ENCODE results near the gene NEU4.

- TF ChIP-seq, protein P1, sequence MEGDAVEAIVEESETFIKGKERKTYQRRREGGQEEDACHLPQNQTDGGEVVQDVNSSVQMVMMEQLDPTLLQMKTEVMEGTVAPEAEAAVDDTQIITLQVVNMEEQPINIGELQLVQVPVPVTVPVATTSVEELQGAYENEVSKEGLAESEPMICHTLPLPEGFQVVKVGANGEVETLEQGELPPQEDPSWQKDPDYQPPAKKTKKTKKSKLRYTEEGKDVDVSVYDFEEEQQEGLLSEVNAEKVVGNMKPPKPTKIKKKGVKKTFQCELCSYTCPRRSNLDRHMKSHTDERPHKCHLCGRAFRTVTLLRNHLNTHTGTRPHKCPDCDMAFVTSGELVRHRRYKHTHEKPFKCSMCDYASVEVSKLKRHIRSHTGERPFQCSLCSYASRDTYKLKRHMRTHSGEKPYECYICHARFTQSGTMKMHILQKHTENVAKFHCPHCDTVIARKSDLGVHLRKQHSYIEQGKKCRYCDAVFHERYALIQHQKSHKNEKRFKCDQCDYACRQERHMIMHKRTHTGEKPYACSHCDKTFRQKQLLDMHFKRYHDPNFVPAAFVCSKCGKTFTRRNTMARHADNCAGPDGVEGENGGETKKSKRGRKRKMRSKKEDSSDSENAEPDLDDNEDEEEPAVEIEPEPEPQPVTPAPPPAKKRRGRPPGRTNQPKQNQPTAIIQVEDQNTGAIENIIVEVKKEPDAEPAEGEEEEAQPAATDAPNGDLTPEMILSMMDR (conservative IDR thresholded peaks at IDR 0.05 in 1 of 2, IDR thresholded peaks at IDR 0.05 in 1 of 2; ENCODE audit: low read depth in 1 of 2, low read length in 2 of 2) = no peak
- no peak for TF ChIP-seq EZH2 (IDR thresholded peaks at IDR 0.05; ENCODE audit: low read length, missing control alignments)
Observed at GRCh38 chr2:241798631-241799521, 10.1 kb upstream of the NEU4 start.
